Stimulated activated CD4-positive, alpha-beta T cell treated with anti-CD3 and anti-CD28 coated beads, Interleukin-1b, Interleukin-23, amount 100 ng/mL, for 1 hour (primary cell): ENCODE results near the gene BSG.
"Not testable (repeated sequence)": the region's sequence is repeated elsewhere in the genome, so short reads cannot be mapped to it uniquely, and the experiment has no call there.

Experiments
- DNase-seq, 2 donors: peaks; one replicate each; pipeline ENCODE4 v3.0.0-alpha.2; 2020; ENCODE audit warnings: low read depth in 2 of 2

The BSG gene

DNA sequence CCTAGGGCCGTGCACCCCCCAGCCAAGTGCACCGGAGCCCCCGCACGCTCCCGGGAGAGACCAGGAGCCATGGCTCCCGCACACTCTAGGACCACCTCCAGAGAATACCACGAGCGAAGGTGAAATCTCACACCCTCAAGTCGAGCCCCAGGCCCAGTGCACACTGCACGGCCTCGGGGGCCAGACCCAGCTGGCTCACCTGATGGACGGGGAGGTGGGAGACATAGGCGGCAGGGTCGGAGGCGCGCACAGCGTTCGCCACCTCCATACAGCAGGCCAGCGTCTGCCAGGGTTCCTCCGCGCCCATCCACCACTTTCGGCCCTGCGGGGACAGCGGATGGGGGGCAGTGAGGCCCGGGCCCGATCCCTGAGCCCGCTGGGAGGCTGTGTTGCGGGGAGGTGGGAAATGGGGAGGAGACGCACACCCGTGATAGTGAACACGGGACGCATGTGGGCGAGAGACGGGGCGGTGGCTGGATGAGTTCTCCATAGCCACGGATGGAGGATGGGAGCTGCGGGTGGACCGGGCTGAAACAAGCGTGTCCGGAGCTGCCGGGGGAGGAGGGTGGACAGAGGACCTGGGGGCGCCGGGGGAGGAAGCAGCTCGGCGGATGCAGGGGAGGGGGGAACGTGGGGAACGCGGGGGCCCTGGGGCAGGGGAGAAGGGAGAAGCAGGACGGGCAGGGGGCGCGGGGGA lies 47.9 kb downstream of the BSG start:
- no peak for DNase-seq

DNA sequence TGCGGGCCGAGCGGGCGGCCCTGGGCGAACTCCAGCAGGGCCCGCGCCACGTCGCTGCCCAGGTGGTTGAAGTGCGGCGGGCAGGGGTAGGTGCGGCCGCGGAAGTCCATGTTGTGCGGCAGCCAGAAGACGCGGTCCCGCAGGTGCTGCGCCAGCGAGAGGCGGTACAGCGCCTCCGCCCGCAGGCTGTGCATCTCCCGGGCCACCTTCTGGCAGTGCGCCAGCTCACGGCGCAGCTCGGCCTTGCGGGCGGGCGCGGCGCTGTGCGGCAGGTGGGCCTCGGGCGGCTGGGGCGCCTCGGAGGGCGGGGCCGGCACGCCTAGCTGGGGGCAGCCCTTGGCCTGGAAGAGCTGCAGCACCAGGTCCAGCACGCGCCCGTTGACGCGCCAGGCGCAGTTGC lies 48.8 kb downstream of the BSG start:
- DNase-seq = not testable (repeated sequence)

DNA sequence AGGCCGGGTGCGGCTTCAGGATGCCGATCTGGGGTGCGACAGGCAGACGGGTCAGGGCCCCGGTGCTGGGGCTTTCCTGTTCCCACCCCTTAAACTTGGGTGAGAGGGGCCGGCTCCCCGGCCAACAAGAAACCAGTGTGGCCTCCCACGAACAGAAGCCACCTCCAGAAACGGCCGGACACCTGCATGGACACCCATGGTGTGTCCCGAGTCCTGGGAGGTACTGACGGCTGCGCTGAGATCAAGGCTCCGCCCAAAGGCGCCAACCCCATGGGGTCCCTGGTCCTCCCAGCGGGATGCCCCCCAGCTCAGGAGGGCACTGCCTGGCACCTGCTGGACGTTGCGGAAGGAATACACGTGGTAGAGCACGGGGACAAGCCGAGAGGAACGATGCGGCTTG lies 49.4 kb downstream of the BSG start:
- no peak for DNase-seq

DNA sequence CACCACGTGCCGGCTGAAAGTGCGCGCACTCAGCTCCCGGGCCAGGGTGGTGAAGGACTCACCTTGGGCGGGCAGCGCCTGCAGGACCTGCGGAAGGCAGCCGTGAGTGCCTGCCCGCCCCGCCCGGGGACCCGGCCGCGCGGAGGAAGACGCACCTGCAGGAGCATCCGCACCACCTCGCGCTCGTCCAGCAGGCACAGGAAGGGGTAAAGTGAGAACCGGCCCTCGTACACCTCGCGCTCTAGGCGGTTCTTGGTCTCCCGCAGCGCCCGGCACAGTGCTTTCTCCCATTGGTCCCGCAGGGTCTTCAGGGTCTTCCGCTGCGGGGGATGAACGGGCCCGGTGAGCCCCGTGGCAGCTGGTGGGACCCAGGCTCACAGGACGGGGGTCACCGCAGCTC lies 50.3 kb downstream of the BSG start:
- no peak for DNase-seq

DNA sequence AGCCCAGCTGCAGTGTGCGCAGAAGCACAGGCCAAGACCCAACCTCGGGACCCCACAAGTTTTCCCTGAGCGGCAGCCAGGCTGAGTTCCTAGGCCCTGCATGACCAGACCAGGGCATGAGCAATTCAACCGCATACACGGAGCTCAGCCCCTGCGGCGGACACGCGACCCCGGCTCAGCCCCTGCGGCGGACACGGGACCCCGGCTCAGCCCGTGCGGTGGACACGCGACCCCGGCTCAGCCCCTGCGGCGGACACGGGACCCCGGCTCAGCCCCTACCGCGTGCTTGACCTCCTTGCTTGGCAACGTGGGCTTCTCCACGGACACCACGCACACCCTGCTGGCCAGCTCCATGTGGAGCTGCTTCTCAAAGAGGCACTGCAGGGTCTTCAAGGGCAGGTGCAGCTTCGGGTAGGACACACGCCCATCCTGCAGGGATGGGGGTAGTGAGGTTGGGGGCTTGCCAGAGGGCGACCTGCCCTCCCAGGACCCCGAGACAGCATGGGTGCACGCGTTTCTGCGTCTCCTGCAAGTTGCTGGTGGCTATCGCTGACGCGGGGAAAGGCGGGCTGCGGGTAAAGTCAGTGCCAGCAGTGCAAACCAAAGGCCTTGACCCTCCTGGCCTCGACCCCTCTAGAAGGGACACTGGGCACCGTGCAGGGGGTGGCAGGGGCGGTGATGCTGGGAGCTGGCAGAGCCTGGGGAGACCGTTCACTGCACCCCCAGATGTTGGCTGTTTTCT lies 51.0 kb downstream of the BSG start:
- DNase-seq = no peak

DNA sequence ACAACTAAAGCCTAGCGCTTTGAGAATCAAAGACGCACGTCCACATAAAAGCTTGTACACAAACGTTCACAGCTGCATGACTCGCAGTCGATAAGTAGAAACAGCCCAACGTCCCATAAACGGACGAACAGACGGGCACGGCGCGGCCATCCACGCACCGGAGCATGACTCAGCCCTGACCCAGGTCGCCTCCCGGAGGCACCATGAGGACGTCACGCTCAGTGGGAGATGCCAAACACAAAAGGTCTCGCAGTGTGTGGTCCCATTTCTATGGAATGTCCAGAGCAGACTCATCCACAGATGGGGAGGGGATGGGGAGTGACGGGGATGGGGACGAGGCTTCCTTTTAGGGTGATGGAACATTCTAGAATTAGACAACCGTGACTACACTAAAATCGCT lies 51.6 kb downstream of the BSG start:
- no peak for DNase-seq

DNA sequence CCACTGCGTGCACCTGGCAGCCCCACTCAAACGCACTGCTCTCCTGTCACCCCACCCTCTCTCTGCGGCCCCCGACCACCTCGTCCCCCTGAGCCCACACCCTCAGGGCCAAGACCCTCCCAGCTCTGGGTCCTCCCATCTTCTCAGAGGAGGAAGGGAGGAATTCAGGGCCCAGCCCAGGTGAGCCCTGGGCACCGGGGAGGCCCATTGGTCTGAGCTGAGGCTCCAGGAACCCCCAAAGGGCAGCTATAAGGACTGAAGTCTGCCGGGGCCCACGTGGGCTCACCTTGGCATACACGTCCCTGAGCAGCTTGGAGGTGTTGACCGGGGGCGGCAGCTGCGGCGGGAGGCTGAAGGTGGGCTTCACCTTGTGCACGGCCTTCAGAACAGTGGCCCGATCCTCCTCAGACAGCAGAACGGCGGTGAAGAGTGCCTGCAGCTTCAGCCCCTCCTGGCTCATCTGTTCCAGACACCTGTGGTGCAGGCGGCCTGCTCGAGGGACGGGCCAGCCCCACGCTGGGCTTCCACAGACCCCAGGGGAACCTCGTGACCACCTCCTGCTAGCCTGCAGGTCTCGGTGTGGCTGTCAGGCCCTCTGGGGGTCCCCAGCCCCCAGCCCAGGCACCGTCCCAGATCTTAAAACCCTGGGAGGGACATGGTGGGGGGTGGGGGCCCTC lies 52.2 kb downstream of the BSG start:
- no peak for DNase-seq

DNA sequence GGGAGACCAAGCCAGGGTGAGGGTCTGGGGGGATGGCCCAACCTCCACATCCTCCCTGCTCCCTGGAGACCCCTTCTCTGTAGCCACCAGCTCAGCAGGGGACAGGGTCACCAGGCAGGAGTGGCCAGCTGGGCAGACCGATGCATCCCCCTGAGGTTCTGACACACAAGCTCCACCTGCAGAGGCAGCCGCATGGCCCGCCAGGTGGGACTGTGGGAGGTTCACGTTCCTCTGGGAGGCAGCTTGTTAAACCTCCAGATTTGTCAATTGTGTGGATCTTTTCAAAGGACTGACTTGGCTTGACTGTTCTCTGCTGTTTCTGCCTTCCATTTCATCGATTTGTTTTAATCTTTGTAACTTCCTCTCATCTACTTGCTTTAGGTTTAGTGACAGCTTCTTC lies 52.9 kb downstream of the BSG start:
- DNase-seq = no peak

DNA sequence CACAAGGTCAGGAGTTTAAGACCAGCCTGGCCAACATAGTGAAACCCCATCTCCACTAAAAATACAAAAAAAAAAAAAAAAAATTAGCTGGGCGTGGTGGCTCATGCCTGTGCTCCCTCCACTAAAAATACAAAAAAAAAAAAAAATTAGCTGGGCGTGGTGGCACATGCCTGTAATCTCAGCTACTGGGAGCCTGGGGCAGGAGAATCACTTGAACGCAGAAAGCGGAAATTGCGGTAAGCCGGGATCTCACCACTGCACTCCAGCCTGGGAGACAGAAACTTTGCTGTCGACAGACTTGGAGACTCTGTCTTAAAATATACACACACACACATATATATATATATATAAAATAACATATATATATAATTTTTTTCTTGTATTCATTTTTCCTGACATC lies 54.2 kb downstream of the BSG start:
- not testable (repeated sequence) for DNase-seq

DNA sequence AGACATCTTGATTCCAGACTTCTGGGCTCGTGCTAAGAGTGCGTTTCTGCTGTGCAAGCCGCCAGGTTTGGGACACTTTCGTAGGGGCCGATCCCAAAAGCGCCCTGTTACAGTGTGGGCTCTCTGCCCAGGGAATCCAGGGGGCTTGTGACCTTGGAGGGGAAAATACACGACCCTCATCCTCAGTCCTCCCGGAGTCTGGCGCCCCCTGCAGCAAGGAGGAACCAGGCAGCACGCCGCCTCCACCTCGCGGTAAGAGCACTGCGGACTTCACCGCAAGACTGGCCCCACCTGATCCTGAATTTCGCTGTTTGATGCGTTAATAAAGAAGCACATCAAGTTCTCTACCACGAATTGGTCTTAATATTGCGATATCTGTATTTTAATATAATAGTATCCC lies 55.8 kb downstream of the BSG start:
- no peak for DNase-seq

DNA sequence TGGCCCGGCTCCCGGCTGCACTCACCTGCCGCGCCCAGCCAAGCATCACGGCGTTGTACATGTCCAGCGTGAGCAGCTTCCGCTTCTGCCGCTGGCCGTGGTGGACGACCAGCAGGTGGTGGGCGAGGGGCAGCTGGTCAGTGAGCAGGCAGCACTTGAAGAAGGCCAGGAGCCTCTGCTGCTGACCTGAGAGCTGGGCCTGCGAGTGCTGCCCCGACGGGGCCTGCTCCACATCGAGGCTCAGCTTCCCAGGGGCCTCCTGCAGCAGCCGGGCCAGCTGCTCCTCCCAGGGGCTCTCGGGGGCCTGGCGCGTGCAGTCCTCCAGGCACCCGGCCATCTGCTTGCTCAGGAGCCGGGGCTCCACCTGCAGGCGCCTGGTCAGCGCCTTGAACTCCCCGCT lies 57.1 kb downstream of the BSG start:
- not testable (repeated sequence) for DNase-seq

DNA sequence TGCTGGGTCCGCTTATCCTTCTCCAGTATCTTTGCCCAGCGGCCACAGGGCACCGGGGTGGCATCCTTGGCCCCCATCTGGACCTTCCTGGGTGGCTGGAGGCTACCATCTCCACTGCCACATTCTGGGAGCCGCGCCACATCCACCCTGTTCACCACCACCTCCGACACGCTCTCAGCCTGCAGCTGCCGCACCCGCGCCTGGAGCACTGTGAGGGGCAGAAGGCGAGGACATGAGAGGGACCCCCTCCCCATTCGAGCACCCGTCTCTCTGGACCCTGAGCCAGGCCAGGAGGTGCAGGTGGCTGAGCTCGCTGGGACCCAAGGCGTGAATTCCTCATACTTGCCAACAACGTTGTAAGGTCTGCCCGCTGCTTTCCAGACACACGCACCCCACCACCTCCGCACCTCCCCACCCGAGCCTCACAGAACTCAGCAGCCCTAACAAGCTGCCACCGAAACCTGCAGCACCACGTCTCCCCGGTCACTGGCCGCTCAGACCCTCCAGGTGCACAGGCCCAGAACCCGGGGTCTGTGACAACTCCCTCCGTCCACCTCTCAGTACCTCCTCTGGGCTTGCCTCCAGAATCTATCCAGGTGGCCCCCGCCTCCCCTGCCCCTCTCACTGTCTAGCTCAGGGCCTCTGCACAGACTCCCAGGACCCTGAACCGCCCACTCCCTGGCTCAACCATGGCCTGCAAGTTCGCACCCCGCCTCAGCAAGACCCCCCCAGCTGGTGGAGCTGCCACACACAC lies 57.7 kb downstream of the BSG start:
- no peak for DNase-seq

DNA sequence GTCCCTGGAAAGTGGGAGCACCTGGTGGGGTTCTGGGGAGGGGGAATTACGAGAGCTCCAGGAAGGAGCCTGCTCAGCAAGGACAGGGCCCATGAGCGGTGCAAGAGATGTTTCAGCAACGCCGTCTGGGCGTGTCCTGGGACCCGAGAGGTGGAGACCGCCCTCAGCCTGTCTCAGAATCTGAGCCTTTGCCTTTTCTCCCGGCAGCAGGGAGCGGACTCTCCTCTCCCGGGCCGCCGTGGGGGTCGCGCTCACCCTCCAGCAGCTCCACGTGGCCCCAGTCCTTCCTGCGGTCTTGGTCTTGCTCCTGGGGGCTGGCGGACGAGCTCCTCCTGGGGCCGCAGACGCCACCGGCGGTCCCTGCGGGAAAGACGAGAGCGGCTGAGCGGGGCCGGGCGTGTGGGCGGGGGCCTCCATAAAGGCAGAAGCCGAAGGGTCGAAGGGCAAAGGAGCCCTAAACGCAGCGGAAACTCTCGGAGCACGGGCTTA lies 60.2 kb downstream of the BSG start:
- DNase-seq = no peak
